BLaER1 (cell line): Measurements from ENCODE around the gene MAST4.
A peak's percentile ranks its signal among the peaks of the same experiment; 100 is the strongest.

Experiments used
- H3K27ac ChIP-seq: shearing (Covaris generic); formaldehyde crosslinking; 2 replicates; pipeline ENCODE4 v1.8.1; 2022
- H3K27me3 ChIP-seq: shearing (Covaris generic); formaldehyde crosslinking; 2 replicates; pipeline ENCODE4 v1.8.1; 2022
- H3K36me3 ChIP-seq: shearing (Covaris generic); formaldehyde crosslinking; 2 replicates; pipeline ENCODE4 v1.8.1; 2022
- H3K4me1 ChIP-seq: shearing (Covaris generic); formaldehyde crosslinking; 2 replicates; pipeline ENCODE4 v1.8.1; 2022
- H3K4me2 ChIP-seq: shearing (Covaris generic); formaldehyde crosslinking; 2 replicates; pipeline ENCODE4 v1.8.1; 2022
- H3K4me3 ChIP-seq: shearing (Covaris generic); formaldehyde crosslinking; 2 replicates; pipeline ENCODE4 v1.8.1; 2022
- H3K9ac ChIP-seq: shearing (Covaris generic); formaldehyde crosslinking; 2 replicates; pipeline ENCODE4 v1.8.1; 2022
- H3K9me3 ChIP-seq: shearing (Covaris generic); formaldehyde crosslinking; 2 replicates; pipeline ENCODE4 v1.8.1; 2022
- H4K20me1 ChIP-seq: shearing (Covaris generic); formaldehyde crosslinking; 2 replicates; pipeline ENCODE4 v1.8.1; 2022
- Cebpa-rat ChIP-seq: shearing (Covaris generic); IDR thresholded peaks from 2 replicates; pipeline ENCODE4 v1.8.1; 2022

The MAST4 gene

GRCh38 chr5:67200809-67201562 lies 604.8 kb downstream of the MAST4 start:
- H4K20me1 ChIP-seq: no peaks in the 10 kb centered on the region
- H3K4me3 ChIP-seq: no peak overlapping the region
- H3K9ac ChIP-seq: no peak overlapping the region
- peaks cover 84% of the 10 kb centered on the region for H3K4me1 ChIP-seq
- no peaks in the 10 kb centered on the region for H3K27me3 ChIP-seq
- H3K9me3 ChIP-seq: no peaks in the 10 kb centered on the region
- no peak for TF ChIP-seq Cebpa-rat
- no peak overlapping the region for H3K27ac ChIP-seq
- H3K36me3 ChIP-seq: no peaks in the 10 kb centered on the region
- H3K4me2 ChIP-seq: 0 out of 2 replicates have a peak overlapping the region, but pooled peaks have one; percentile 65

- Histone ChIP-seq H4K20me1 (no peaks in the 10 kb centered on the region), H3K4me2 (no peak overlapping the region), H3K27ac (no peak overlapping the region), H3K4me3 (no peak overlapping the region), H3K27me3 (no peaks in the 10 kb centered on the region), H3K4me1 (peaks cover 84% of the 10 kb centered on the region), H3K9me3 (no peaks in the 10 kb centered on the region), H3K36me3 (no peaks in the 10 kb centered on the region), H3K9ac (no peak overlapping the region)
- TF ChIP-seq Cebpa-rat: no peak
Observed at GRCh38 chr5:67201897-67202549, 605.8 kb downstream of the MAST4 start.

- H3K27me3 ChIP-seq: no peaks in the 10 kb centered on the region
- H3K9ac ChIP-seq: no peak overlapping the region
- no peaks in the 10 kb centered on the region for H4K20me1 ChIP-seq
- peak overlapping the region; percentile 66; the same call in 1 of the 2 replicates for H3K4me2 ChIP-seq
- no peaks in the 10 kb centered on the region for H3K36me3 ChIP-seq
- H3K4me3 ChIP-seq: no peak overlapping the region
- peaks cover 84% of the 10 kb centered on the region for H3K4me1 ChIP-seq
- 0 out of 2 replicates have a peak overlapping the region, but pooled peaks have one; percentile 1 for H3K27ac ChIP-seq
- TF ChIP-seq Cebpa-rat: no peak
- no peaks in the 10 kb centered on the region for H3K9me3 ChIP-seq
Observed at GRCh38 chr5:67202828-67203227, 606.6 kb downstream of the MAST4 start.

- H3K4me1 ChIP-seq: peaks cover 83% of the 10 kb centered on the region
- no peaks in the 10 kb centered on the region for H4K20me1 ChIP-seq
- no peaks in the 10 kb centered on the region for H3K9me3 ChIP-seq
- no peak overlapping the region for H3K4me3 ChIP-seq
- no peak overlapping the region for H3K9ac ChIP-seq
- no peak for TF ChIP-seq Cebpa-rat
- no peak overlapping the region for H3K27ac ChIP-seq
- peak overlapping the region; percentile 66 for H3K4me2 ChIP-seq
- no peaks in the 10 kb centered on the region for H3K27me3 ChIP-seq
- no peaks in the 10 kb centered on the region for H3K36me3 ChIP-seq
Observed at GRCh38 chr5:67203701-67204074, 607.5 kb downstream of the MAST4 start.

- H3K4me1 ChIP-seq: peaks cover 71% of the 10 kb centered on the region
Observed at GRCh38 chr5:67204821-67205220, 608.6 kb downstream of the MAST4 start.

GRCh38 chr5:67205981-67206380 lies 609.8 kb downstream of the MAST4 start:
- H4K20me1 ChIP-seq: no peaks in the 10 kb centered on the region
- no peaks in the 10 kb centered on the region for H3K36me3 ChIP-seq
- TF ChIP-seq Cebpa-rat: no peak
- no peak overlapping the region for H3K4me3 ChIP-seq
- H3K4me1 ChIP-seq: peaks cover 60% of the 10 kb centered on the region
- H3K9ac ChIP-seq: no peak overlapping the region
- H3K27ac ChIP-seq: peak overlapping the region; percentile 52; the same call in 1 of the 2 replicates
- H3K27me3 ChIP-seq: no peaks in the 10 kb centered on the region
- H3K4me2 ChIP-seq: peak overlapping the region; percentile 71
- no peaks in the 10 kb centered on the region for H3K9me3 ChIP-seq

More at GRCh38 chr5:67204821-67205220, 608.6 kb downstream of the MAST4 start:
- no peaks in the 10 kb centered on the region for H3K36me3 ChIP-seq
- H3K4me3 ChIP-seq: no peak overlapping the region
- H3K27me3 ChIP-seq: no peaks in the 10 kb centered on the region
- no peak for TF ChIP-seq Cebpa-rat
- H3K4me2 ChIP-seq: peak overlapping the region; percentile 66
- no peaks in the 10 kb centered on the region for H3K9me3 ChIP-seq
- no peaks in the 10 kb centered on the region for H4K20me1 ChIP-seq
- 0 out of 2 replicates have a peak overlapping the region, but pooled peaks have one; percentile 12 for H3K27ac ChIP-seq
- H3K9ac ChIP-seq: no peak overlapping the region

GRCh38 chr5:67206461-67206860 lies 610.3 kb downstream of the MAST4 start:
- Histone ChIP-seq H3K36me3 (no peaks in the 10 kb centered on the region), H3K4me3 (no peak overlapping the region), H3K27me3 (no peaks in the 10 kb centered on the region), H3K4me2 (peak overlapping the region; percentile 71), H3K4me1 (peaks cover 57% of the 10 kb centered on the region), H3K9ac (no peak overlapping the region), H3K9me3 (no peaks in the 10 kb centered on the region), H4K20me1 (no peaks in the 10 kb centered on the region), H3K27ac (peak overlapping the region; percentile 52; the same call in 1 of the 2 replicates)
- TF ChIP-seq Cebpa-rat: no peak

GRCh38 chr5:67206929-67207328 lies 610.7 kb downstream of the MAST4 start:
- Histone ChIP-seq H3K9ac (no peak overlapping the region), H3K36me3 (no peaks in the 10 kb centered on the region), H4K20me1 (no peaks in the 10 kb centered on the region), H3K4me2 (peak overlapping the region; percentile 71), H3K4me3 (no peak overlapping the region), H3K9me3 (no peaks in the 10 kb centered on the region), H3K4me1 (peaks cover 57% of the 10 kb centered on the region), H3K27ac (no peak overlapping the region; the same call in 1 of the 2 replicates), H3K27me3 (no peaks in the 10 kb centered on the region)
- no peak for TF ChIP-seq Cebpa-rat

GRCh38 chr5:67208403-67208802 lies 612.2 kb downstream of the MAST4 start:
- no peak overlapping the region for H3K4me3 ChIP-seq
- H3K27ac ChIP-seq: no peak overlapping the region
- no peaks in the 10 kb centered on the region for H3K27me3 ChIP-seq
- peaks cover 46% of the 10 kb centered on the region for H3K4me1 ChIP-seq
- TF ChIP-seq Cebpa-rat: no peak
- H3K9me3 ChIP-seq: no peaks in the 10 kb centered on the region
- H4K20me1 ChIP-seq: no peaks in the 10 kb centered on the region
- H3K36me3 ChIP-seq: no peaks in the 10 kb centered on the region
- no peak overlapping the region for H3K4me2 ChIP-seq
- no peak overlapping the region for H3K9ac ChIP-seq

GRCh38 chr5:67209141-67209771 lies 613.1 kb downstream of the MAST4 start:
- H3K9me3 ChIP-seq: no peaks in the 10 kb centered on the region
- no peak overlapping the region for H3K4me2 ChIP-seq
- no peaks in the 10 kb centered on the region for H3K36me3 ChIP-seq
- no peaks in the 10 kb centered on the region for H3K27me3 ChIP-seq
- H4K20me1 ChIP-seq: no peaks in the 10 kb centered on the region
- H3K9ac ChIP-seq: no peak overlapping the region
- no peak overlapping the region for H3K4me3 ChIP-seq
- H3K27ac ChIP-seq: no peak overlapping the region
- no peak for TF ChIP-seq Cebpa-rat
- H3K4me1 ChIP-seq: peaks cover 38% of the 10 kb centered on the region
